PFSK-1 (cell line): ENCODE data around the gene SCMH1.

Source experiments
- FOXP2 ChIP-seq: optimal IDR thresholded peaks from 2 replicates; pipeline ENCODE3; 2011; ENCODE audit warnings: borderline replicate concordance, control low read depth, inconsistent platforms; ENCODE audit not compliant: insufficient read depth; ENCODE audit errors: extremely low read length, extremely low read depth
- POLR2AphosphoS5 ChIP-seq: IDR thresholded peaks from 2 replicates; pipeline ENCODE4 v1.6.1; 2012; ENCODE audit warnings: low read depth, mild to moderate bottlenecking, control low read depth, low read length, moderate library complexity
- REST ChIP-seq, 2 experiments: IDR thresholded peaks; 2 replicates each; pipeline versions ENCODE4 v1.6.1 to v1.8.0; 2011 to 2012; ENCODE audit warnings: low read depth in 2 of 2, low read length in 2 of 2, control low read depth in 1 of 2, inconsistent platforms in 1 of 2, mild to moderate bottlenecking in 1 of 2, moderate library complexity in 1 of 2; ENCODE audit not compliant: insufficient read depth in 1 of 2
- TAF1 ChIP-seq: IDR thresholded peaks from 2 replicates; pipeline ENCODE4 v1.6.1; 2012; ENCODE audit warnings: low read length, control low read depth, borderline replicate concordance; ENCODE audit not compliant: insufficient read depth

DNA sequence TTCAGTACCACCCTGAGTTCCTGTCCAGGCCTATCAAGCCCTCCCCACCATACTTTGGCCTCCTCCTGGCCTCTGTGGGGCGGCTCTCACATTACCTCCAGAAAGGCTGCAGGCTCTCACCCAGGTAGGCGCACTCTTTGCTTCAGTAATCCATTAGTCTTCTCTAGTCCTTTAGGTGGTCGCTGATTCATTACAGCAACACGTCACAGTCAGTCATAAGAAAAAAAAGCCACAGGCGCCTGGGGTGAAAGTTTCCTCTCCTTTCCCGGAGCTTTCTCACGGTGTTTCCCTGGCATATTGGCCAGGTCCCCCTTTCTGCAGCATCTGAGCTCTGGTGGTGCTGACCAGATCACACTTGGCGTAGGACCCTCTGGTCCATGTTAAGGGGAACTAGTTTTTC is 232.6 kb downstream of the SCMH1 start:
- TF ChIP-seq REST (IDR thresholded peaks at IDR 0.05; ENCODE audit: insufficient read depth in 1 of 2, low read depth in 2 of 2, low read length in 2 of 2), result no peak
- no peak for TF ChIP-seq TAF1
- TF ChIP-seq FOXP2, result no peak
- TF ChIP-seq POLR2AphosphoS5, result no peak
